H1 (cell line): ENCODE data around the gene MFSD2A.
"Not testable (repeated sequence)": the region's sequence is repeated elsewhere in the genome, so short reads cannot be mapped to it uniquely, and the experiment has no call there.

ENCODE experiments used
- KDM5A ChIP-seq: fragments of 200-600 bp; IDR thresholded peaks from 2 replicates; pipeline ENCODE4 v1.7.1; 2012; ENCODE audit warnings: mild to moderate bottlenecking, low read length, inconsistent platforms, mixed read lengths
- RAD21 ChIP-seq, 2 experiments: IDR thresholded peaks in 1 of 2; conservative IDR thresholded peaks in 1 of 2; 2 replicates each; pipeline ENCODE4 v1.6.1; 2011; ENCODE audit warnings: low read depth in 2 of 2, low read length in 2 of 2, improper control_type of control experiment in 1 of 2, inconsistent platforms in 1 of 2, mild to moderate bottlenecking in 1 of 2, moderate library complexity in 1 of 2
- TAF1 ChIP-seq: IDR thresholded peaks from 2 replicates; pipeline ENCODE4 v1.6.1; 2011; ENCODE audit warnings: mild to moderate bottlenecking, low read depth, low read length

DNA sequence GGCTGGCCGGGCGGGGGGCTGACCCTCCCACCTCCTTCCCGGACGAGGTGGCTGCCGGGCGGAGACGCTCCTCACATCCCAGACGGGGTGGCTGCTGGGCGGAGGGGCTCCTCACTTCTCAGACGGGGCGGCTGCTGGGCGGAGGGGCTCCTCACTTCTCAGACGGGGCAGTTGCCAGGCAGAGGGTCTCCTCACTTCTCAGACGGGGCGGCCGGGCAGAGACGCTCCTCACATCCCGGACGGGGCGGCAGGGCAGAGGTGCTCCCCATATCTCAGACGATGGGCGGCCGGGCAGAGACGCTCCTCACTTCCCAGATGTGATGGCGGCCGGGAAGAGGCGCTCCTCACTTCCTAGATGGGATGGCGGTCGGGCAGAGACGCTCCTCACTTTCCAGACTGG, 41.8 kb upstream of the MFSD2A start:
- not testable (repeated sequence) for TF ChIP-seq KDM5A; RAD21 (IDR thresholded peaks at IDR 0.05 in 1 of 2, conservative IDR thresholded peaks at IDR 0.05 in 1 of 2; ENCODE audit: low read depth in 2 of 2, low read length in 2 of 2); TAF1
